GM19438 (cell line): Measurements from ENCODE around the gene GADD45A.
"Not testable (repeated sequence)": the region's sequence is repeated elsewhere in the genome, so short reads cannot be mapped to it uniquely, and the experiment has no call there.

ENCODE experiments used
- ATAC-seq: cut with Tn5 transposase; IDR thresholded peaks from one replicate; pipeline ENCODE4 v1.9.1; 2021; ENCODE audit warnings: low read depth; ENCODE audit not compliant: unreplicated experiment

The GADD45A gene

DNA sequence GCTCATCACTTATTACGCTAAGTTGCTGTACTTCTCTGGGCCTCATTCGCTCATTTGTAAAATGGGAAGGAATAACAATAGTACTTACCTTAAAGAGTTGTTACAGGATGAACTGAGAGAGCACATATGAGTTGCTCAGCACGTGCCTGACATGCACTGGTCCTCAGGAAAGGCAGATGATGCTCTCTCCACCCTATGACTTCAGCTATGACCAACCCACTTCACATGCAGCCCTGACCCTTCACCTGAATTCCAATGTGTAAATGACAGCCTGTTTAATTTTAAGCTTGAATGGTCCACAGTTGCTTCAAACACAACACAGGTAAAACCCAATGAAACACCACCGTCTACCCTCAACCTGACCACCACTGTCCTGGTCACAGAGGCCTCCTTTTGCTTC is 32.9 kb downstream of the GADD45A start:
- ATAC-seq: no peak

DNA sequence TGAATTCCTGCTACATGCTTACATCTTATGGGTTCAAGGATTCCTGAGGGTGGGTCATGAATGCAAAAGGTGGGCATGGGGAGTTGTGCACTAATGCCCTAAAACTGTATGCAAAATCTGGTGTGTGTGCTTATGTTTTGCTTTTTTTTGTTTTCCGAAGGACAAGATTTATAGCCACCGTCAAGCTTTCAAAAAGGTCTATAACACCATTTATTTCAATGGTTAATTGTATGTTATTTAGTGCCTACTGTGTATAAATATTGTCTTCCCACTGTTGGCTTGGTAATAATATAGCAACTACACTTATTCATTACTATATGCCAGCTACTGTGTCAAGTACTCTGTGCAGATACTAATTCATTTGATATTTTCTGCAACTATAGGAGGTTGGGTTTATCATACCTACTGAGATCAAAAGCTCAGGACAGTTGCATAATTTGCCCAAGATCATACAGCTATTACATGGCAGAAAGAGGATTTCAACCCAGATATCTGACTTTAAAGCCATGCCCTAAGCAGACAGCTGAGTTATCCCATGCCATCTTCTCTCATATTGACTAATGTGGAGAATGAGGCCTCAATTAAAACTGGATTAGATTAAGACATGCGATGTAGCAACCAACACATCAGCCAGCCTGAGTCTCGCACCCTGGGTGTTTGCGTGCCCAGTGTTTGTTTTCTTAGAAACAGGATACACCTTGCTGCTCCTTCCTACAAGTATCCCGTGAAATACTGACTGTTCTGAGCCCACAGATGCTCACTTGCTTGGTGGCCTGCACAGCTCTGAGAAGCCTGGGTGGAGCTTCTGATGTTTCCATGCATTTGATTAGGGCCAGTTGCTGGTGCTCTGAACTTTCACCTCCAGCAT is 34.6 kb downstream of the GADD45A start:
- ATAC-seq: no peak

DNA sequence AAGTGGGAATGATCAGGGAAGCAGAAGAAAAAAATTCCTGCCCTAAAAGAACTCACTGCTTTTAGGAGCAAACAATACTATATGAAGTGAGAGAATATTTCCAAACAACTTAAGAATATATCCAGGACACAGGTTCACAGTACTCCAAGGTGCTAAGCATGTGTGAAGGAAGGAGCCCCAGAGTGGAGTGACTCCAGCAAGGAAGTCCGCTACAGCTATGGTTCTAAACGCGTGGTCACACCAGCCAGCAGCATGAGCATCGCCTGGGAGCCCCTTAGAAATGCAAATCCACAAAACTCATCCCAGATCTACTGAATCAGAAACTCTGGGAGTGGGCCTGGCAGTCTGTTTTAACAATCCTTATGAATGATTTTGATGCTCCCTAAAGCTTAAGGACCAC is 36.1 kb downstream of the GADD45A start:
- no peak for ATAC-seq

DNA sequence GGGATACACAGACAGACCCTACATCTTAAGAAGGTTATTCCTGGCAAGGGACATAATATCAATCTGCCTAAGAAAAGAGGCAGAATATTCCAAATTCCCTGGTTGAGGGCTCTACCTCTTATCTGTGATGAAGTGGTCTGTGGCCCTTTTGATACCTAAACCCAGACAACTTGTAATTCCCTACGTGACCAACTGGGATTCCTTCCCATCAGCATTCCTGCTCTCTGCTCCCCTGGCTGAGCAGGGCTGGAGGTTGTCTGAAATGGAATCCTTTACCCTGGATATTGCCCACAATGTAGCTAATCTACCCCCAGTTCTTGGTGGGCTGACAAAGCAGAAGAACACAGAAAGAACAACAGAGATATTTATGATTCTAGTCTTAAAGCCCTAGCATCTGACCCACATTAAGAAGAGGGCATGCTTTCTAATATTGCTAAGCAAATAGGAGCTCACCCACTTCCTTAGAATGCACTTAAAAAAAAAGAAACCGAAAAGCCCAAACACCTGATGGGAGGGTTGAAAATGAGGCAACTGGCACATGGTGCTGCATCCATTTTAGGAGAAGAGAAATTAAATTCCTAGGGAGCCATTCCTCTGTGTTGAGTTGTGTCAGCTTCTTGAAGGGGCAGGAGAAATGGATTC is 36.8 kb downstream of the GADD45A start:
- ATAC-seq: no peak

DNA sequence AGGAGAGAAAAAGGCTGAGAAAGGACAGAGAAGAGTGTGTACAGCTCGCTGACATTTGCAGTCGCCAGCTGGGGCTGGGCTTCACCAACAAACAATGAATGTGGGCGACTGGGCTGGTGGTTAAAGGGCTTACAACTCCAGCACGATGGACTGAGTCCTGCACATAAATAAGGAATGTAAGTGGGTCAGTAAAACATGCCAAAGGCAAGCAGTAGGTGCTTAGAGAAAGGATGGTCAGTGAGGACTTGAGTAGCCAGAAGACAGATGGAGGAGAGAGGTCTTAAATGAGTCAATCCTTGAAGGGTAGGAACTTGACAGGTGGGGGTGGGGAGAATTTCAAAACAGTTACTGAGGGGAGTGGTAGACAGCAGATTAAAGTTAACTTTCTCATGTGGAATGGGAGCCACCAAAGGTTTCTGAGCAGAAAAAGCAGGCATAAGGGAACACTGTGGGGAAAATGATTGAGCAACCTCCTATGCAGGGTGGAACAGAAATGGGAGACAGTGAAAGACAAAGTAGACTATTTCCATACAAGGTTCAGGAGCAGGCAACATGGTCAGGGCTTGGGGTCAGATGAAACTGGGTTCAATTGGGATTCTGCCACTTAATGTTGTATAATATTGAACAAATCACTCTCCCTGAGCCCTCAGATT is 37.4 kb downstream of the GADD45A start:
- ATAC-seq: no peak

DNA sequence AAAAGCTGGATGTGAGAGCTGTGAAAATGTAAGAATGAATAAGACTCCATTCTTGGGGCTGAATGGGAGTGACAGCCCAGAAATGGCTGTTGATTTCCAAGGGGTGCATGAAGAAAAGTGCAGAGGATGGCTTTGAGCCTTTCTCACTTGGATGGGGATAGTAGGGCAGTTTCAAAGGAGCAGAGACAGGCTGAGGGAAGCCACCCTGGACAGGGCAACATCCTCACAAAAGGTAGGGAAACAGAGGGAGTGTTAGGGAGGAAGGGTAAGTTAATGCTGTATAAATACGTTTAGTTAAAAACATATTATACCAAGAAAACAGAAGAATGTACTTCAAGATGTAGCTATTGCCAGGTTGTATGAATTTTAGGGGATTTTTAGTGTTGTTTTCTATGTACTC is 38.1 kb downstream of the GADD45A start:
- no peak for ATAC-seq

DNA sequence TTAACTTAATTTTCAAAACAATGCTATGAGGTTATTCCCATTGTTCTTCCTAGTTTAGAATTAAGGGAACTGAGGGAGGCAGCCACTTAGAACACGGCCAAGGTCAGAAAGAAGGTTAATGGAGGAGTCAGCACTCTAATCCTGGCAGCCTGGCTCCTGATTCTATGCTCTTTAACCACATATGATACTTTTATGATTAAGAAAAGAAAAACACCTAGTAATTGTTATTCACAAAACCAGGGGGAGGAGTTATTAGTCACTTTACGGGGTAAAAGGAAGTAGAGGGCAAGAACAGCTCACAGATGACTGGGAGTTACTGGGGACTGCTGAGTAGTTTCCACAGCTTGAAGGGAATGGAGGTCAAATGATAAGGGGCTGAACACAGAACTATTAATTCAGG is 38.6 kb downstream of the GADD45A start:
- no peak for ATAC-seq

DNA sequence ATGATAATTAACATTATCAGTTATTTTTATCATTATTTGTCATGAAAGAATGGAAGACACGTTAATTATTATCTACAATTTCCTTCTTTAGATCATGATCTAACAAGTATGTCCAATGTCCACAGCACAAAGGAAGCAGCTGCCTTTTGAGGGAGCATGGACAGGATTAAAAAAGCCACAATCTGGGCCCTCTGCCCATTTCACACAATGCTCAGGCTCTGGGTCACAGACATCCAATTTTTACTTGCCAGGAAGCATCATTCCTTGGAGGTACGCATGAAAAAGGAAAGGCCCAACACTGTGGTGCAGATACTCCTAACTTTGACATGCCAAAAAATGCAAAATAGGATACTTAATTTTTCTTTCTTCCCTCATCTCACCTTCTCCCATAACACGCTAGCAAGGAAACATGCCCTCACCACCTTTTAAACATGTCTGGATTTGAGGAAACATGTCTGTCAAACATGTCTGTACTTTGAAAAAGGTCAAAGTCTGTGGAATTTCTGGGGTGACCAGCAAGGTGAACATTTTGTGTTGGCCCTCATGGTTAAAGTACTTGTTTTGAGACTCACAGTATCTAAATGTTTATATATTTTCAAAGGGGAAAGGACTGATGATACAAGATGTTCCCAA is 40.0 kb downstream of the GADD45A start:
- ATAC-seq: no peak

DNA sequence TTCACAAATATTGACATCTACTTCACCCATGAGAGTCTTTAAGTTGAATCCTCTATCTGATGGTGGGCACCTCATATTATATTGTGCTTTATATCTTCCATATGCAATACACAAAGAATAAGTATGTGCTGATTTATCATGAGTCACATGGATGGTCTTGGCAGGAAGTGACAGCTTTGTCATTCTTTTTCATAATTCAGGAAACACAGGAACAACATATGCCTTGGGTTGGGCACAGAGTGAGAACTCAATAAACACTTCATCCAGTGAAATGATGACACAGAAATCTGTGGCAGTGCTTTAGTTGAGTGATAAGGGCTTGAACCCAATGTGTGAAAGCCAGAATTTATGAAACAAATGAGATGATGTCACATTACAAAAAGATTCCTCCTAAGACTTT is 41.2 kb downstream of the GADD45A start:
- ATAC-seq: no peak

DNA sequence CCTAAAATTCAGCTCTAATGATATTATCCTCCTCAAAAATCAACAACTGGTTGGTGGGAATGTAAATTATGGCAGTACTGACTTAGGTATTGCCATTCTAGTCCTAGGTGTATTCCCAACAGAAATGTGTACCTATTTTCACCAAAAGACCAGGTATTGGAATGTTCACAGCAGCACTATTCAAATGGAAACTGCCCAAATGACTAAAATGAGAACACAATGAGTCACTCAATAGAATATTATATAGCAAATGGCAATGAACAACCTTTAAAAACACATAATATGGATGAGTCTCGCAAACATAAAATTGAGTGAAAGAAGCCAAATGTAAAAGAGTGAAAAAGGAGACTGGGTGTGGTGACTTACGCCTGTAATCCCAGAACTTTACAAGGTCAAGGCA is 44.9 kb downstream of the GADD45A start:
- no peak for ATAC-seq

DNA sequence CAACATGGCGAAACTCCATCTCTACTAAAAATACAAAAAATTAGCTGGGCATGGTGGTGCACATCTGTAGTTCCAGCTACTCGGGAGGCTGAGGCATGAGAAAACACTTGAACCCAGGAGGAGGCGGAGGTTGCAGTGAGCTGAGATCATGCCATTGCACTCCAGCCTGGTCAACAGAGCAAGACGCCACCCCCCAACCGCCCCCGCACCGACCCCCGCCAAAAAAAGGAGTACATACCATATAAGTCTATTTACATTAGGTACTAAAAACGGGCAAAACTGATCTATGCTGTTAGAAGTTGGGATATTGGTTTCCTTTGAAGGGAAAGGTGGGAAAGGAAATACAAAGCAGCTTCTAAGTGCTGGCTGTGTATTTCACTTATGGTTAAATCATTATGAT is 45.3 kb downstream of the GADD45A start:
- not testable (repeated sequence) for ATAC-seq

DNA sequence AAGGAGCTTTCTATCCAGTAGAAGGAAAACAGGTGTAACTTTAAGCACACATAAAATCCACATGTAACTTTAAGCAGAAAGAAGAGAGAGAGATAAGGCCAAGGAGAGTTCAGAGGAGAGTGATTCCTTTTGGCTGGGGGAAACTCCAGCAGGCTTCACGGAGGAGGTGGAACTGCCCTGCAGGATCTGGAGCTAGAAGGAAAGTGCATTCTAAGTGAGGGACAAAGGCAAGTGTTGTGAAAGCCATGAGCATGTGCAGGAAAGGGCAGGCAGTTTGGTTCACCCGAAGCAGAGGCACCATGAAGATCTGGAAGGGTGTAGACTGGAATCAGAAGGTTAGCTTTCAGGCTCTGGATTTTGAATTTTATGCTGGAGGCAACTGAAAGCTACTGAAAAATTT is 46.3 kb downstream of the GADD45A start:
- no peak for ATAC-seq

DNA sequence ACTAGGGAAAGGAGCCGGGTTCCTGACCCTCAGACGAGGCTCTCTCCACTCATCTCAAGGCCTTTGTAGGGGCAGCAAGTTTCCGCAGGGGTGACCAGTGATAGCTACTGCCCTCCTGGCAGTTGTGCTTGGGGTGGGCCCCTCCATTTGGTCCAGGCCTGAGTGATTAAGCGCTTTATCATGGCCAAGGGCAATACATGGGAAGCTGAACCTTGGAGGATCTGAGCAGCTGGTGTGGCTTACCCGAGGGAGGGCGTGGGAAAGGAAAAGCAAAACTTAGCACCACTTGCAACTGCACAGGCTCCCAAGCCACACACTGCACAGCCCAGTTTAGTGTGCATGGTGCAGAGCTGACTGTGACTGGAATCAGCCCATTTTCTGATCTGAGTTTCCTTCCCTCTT is 47.8 kb downstream of the GADD45A start:
- no peak for ATAC-seq

DNA sequence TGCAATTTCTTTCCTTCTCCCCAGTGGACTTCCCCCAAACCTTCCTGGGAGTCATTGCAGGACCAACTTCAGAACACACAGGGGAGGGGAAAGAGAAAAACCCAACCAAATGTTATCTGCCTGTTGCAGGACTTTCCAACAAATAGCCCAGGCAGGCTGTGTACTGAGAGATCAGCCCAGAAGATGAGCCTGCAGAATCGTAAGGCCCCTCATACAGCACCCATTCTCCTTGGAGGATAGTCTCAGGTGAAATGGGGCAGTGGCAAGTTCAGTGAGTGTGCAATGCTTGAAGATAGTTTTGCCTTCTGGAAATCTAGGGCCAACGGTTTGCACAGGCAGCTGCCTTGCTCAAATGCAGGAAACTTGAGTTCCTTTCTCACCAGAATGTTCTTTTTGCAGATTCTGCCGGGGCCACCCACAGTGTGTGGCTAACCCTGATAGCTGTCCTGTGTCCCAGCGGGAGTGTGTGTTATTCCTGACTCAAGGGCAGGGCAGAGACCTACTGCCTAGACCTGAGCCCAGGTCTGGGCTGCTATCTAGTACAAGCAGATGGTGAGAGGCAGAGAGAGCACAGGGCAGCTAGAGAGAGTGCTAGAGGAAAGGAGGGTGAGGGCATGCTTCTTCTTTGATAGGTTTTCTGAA is 48.8 kb downstream of the GADD45A start:
- no peak for ATAC-seq

DNA sequence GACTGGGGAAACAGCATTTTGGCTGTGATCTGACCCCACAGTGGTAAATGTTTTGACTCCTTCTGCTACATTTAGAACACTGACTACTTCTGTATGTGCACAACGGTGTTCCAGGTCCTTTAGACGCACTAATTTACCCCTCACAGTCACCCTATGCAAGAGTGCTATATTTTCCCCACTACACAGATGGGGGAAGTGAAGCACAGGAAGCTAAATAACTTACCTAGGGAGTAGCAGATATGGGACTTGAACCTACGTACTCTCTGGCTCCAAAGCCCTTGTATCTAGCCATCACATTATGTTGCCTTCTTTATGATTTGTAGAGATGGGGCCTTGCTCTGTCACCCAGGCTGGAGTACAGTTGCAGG is 49.3 kb downstream of the GADD45A start:
- no peak for ATAC-seq

DNA sequence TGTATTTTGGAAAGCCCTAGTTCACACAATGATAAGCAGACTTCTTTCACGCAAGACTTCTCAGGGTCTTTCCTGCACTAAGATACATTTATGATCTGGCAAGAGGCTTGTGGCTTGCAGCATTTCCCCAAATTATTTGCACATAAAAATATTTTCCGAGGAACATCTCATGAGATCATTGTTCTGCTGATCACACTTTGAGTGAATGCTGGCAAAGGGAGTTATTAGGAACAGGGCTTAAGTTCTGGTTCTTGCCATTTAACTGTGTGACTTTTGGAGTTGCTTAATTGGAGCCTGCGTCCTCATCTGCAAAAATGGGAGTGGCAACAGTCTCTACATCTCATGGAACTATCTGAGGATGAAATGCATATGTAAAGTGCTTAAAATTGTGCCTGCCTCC is 50.2 kb downstream of the GADD45A start:
- no peak for ATAC-seq

DNA sequence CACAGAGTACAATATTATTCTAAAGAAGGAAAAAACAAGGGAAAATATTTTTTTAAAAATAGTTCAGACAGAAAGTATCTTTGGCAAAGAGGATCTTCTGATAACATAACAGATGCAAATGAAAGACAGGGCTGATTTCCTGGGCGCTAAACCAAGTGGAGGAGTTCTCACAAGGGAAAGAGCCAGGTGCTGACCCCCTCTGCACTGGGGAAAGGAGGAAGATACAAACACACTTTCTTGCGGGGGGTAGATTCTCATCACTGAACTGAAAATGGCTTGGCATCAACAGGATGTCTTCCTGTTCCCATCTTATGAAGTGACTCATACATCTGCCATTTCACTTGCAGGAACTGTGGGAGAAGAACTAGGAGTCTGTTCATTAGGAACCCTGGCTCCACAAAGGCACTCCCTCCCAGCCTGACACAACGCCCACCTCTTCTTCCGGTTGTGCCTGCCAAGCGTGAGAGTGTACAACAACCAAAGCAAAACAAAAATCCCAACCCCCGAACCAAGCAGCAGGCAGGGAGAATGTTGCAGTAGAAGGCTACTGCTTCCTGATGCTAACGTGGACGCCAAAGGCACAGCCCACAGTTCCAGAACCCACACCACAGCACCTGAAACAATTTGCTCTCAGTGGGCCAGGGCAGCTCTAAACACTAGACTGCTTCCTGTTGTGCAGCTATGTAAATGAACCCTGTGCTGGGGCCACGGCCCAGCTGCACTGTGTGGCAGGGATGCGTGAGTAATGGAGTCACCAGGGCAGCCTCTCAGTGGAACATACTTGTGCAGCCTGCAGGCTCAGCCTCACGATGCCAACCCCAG is 51.0 kb downstream of the GADD45A start:
- ATAC-seq: peak; percentile 96

DNA sequence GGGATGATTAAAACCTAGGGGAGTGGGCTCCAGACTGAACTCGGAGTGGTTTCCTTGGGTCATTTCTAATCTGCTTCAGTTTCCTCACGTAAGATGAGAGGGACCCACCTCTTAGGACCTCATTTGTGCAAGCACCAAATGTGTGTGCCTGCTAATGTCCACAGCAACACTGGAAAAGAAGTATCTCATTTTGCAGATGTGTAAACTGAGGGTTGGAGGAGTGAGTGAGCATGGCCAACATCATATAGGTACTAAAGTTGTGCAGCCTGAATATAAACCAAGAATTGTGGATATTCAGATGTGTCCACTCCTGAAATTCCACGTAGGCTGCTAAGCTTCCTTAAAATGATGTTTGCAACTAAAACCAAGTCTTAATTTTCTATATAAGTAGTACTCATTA is 51.7 kb downstream of the GADD45A start:
- ATAC-seq: no peak

DNA sequence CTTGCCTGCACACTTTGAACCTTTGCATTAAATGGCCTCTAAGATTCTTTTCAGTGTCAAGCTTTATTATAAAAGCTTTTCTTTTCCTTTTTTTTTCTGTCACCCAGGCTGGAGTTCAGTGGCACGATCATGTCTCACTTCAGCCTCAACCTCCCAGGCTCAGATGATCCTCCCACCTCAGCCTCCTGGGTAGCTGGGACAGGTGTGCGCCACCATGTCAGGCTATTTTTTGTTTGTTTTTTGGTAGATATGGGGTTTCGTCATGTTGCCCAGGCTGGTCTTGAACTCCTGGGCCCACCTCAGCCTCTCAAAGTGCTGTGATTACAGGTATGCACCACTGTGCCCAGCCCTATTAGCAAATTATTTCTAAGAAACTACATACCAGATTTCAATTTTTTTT is 52.9 kb downstream of the GADD45A start:
- no peak for ATAC-seq
